DOHH2 (cell line): ENCODE results near the gene SH3PXD2A.

Source experiments
- CTCF ChIP-seq: fragments of 200-600 bp; sonication (generic); IDR thresholded peaks from one replicate; pipeline ENCODE4 v1.5.1; 2014; ENCODE audit warnings: antibody characterized with exemption, mild to moderate bottlenecking, low read depth, low read length; ENCODE audit not compliant: poor library complexity, severe bottlenecking
- EZH2phosphoT487 ChIP-seq: fragments of 200-600 bp; sonication (generic); IDR thresholded peaks from 2 replicates; pipeline ENCODE4 v1.6.1; 2017; ENCODE audit warnings: borderline replicate concordance, mild to moderate bottlenecking, antibody characterized with exemption, low read length, moderate library complexity, mixed read lengths

GRCh38 chr10:103761075-103761920 is 94.1 kb downstream of the SH3PXD2A start:
- TF ChIP-seq CTCF (no peak), EZH2phosphoT487 (no peak)
